ENCODE results near the gene ZRANB1. TPM values are rescaled to one million over a fixed set of nuclear protein-coding genes. Genes with fewer than 3 reads are reported as not detected.
"Not testable (repeated sequence)": the region's sequence is repeated elsewhere in the genome, so short reads cannot be mapped to it uniquely, and the experiment has no call there.

ZRANB1 gene
- total and polyA plus RNA-seq, 8 donors, result 4.3 to 12.2 (median 7.7) TPM

DNA sequence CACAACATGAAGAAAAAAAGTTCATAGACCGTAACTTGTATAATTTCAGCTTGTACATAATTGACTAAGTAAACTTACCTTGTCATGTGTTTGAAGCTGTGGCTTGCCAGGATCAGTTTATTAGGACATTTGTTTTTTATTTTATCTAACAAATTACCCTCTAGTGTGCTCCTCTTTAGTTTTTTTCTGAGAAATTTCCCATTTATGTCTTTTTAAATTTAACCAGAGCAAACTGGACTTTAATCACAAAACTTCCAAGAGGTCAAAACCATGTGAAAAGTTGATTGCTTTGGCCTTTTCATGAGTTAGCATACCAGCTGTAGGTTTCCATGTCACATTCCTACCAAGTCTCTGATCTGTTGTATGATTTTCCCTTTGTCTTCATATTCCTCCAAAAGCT lies 42.5 kb downstream of the ZRANB1 start:
- 41 to 50% methylated on average over 1 of the region's 1 CpG for WGBS, 2 donors
- no peak for ATAC-seq
- intact Hi-C loops (cut with DNase I), result no loop called here

GRCh38 chr10:124985162-124985561 lies 43.2 kb downstream of the ZRANB1 start:
- Histone ChIP-seq H3K9me3 (no peaks in the 10 kb centered on the region), H3K27me3 (no peaks in the 10 kb centered on the region), H3K4me3 (no peak overlapping the region), H3K27ac (no peak overlapping the region), H3K4me1 (no peaks in the 10 kb centered on the region), H3K36me3 (peaks cover 3 to 44% (median 4%) of the 10 kb centered on the region in 3 donors)
- DNase-seq, result no peak
- intact Hi-C loops (cut with DNase I), result no loop called here
- TF ChIP-seq CTCF (IDR thresholded peaks at IDR 0.05), result no peak
- ATAC-seq, result no peak
- WGBS, 2 donors, result 75 to 89% methylated on average over 5 of the region's 5 CpGs
- FAIRE-seq, result no peak

More for the DNA sequence above, 42.5 kb downstream of the ZRANB1 start:
- FAIRE-seq (no peak), DNase-seq (no peak)
- Histone ChIP-seq H3K9me3 (no peaks in the 10 kb centered on the region), H3K4me1 (no peaks in the 10 kb centered on the region), H3K27me3 (no peaks in the 10 kb centered on the region), H3K36me3 (peaks cover 3 to 42% (median 4%) of the 10 kb centered on the region in 3 donors), H3K27ac (no peak overlapping the region), H3K4me3 (no peak overlapping the region)
- TF ChIP-seq CTCF (IDR thresholded peaks at IDR 0.05), result no peak

DNA sequence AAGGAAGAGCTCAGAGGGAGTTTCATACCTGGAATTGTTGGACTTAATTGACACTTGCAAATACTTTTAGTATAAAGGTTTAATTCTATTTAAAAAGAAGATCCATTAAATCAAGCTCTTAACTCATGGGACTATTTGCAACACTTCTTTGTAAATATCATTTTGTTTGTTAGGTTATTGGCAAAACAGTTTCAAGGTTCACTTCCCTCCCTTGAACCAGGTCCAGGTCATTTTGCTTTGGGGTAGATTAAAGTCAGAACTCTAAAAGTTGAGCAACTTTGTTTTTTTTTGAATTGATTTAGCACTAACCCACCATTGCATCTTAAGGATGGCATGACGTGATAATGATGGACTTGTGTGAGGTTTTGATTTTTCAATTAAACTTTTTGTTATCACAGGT lies 45.9 kb downstream of the ZRANB1 start:
- no peak for DNase-seq
- intact Hi-C loops (cut with DNase I), result no loop called here
- Histone ChIP-seq H3K27ac (no peak overlapping the region), H3K4me1 (no peaks in the 10 kb centered on the region), H3K27me3 (no peaks in the 10 kb centered on the region), H3K9me3 (no peaks in the 10 kb centered on the region), H3K36me3 (peaks cover 3 to 61% (median 16%) of the 10 kb centered on the region in 3 donors), H3K4me3 (no peak overlapping the region)
- ATAC-seq, result no peak
- no peak for FAIRE-seq
- 85 to 87% methylated on average over 1 of the region's 1 CpG for WGBS, 2 donors
- TF ChIP-seq CTCF (IDR thresholded peaks at IDR 0.05), result no peak

- peaks cover 6 to 70% (median 23%) of the 10 kb centered on the region in 3 donors for H3K36me3 ChIP-seq
- H3K27ac ChIP-seq; H3K27me3 ChIP-seq; H3K4me1 ChIP-seq; H3K4me3 ChIP-seq; intact Hi-C loops (cut with DNase I); FAIRE-seq; ATAC-seq; H3K9me3 ChIP-seq; DNase-seq: not testable (repeated sequence)
- 88 to 92% methylated on average over 4 of the region's 4 CpGs for WGBS, 2 donors
Measured at GRCh38 chr10:124988753-124989152, 46.8 kb downstream of the ZRANB1 start.

DNA sequence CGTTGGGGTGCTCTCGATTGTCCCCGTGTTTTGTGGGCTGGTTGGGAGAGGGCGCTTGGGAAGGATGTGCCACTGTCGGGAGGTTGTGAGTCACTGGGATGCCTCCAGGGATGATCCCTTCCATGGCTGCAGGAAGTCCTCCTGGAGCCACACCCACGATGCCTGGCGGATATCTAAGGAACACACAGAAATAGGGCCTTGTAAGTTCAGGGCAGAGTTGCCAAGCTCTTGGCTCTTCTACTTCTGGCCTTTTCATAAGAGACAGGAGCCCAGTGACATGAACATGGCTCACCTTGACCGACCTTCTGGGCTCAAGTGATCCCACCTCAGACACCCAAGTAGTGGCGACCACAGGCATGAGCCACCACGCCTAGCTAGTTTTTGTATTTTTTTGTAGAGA lies 47.6 kb downstream of the ZRANB1 start:
- ATAC-seq (no peak), FAIRE-seq (no peak), DNase-seq (peak in 1 of 6 donors; percentile 10)
- no peak overlapping the region for H3K4me3 ChIP-seq
- no peaks in the 10 kb centered on the region for H3K4me1 ChIP-seq
- 83 to 84% methylated on average over 10 of the region's 10 CpGs for WGBS, 2 donors
- peaks cover 8 to 76% (median 29%) of the 10 kb centered on the region in 3 donors for H3K36me3 ChIP-seq
- no peaks in the 10 kb centered on the region for H3K9me3 ChIP-seq
- no peak overlapping the region for H3K27ac ChIP-seq
- intact Hi-C loops (cut with DNase I), result no loop called here
- no peak for TF ChIP-seq CTCF (IDR thresholded peaks at IDR 0.05)
- H3K27me3 ChIP-seq, result no peaks in the 10 kb centered on the region

Data from pancreas (tissue), 10 donors.